Pancreas (tissue), 10 donors: Measurements from ENCODE around the gene NINJ1. TPM values are rescaled to one million over a fixed set of nuclear protein-coding genes. Genes with fewer than 3 reads are reported as not detected.

Source experiments
- ATAC-seq, 4 donors: fragments of 200-7000 bp; cut with Tn5 transposase; one replicate each; pipeline versions ENCODE4 v1.8.0 to v1.9.1; 2020; ENCODE audit warnings: mild to moderate bottlenecking in 4 of 4, moderate library complexity in 4 of 4
- DNase-seq, 6 donors: peaks; one replicate each; pipeline ENCODE4 v3.0.0-alpha.2; 2020
- FAIRE-seq: peaks from 2 replicates; lab custom pipeline; 2012; peaks lifted over from hg19 to GRCh38; lab: Jason Lieb, UNC
- H3K27ac ChIP-seq, 4 donors: fragments of 200-600 bp; sonication (generic); 1 replicate in 3 of 4; 2 replicates in 1 of 4; pipeline versions ENCODE4 v1.5.0 to v1.8.0; 2020
- H3K27me3 ChIP-seq, 4 donors: fragments of 200-600 bp; one replicate each; pipeline ENCODE4 v1.8.0; 2021
- H3K36me3 ChIP-seq, 3 donors: fragments of 200-600 bp; sonication (generic) in 1 of 3; one replicate each; pipeline versions ENCODE4 v1.5.0 to v1.8.0; 2020 to 2021
- H3K4me1 ChIP-seq, 3 donors: fragments of 200-600 bp; one replicate each; pipeline ENCODE4 v1.8.0; 2021
- H3K4me3 ChIP-seq, 4 donors: fragments of 200-600 bp; sonication (generic) in 2 of 4; one replicate each; pipeline versions ENCODE4 v1.5.0 to v1.8.0; 2020 to 2021
- H3K9me3 ChIP-seq, 4 donors: fragments of 200-600 bp; one replicate each; pipeline ENCODE4 v1.8.0; 2021
- CTCF ChIP-seq, 4 donors: fragments of 200-600 bp; sonication (generic) in 3 of 4; IDR thresholded peaks; one replicate each; pipeline versions ENCODE4 v1.5.0 to v1.8.0; 2021; ENCODE audit warnings: antibody characterized with exemption in 4 of 4
- WGBS, 2 donors: extraction: QIAGEN DNeasy Blood & Tissue Kit; methylation state at CpG; one replicate each; pipeline ENCODE4 v1.1.7; 2013; 5-methylcytosine and 5-hydroxymethylcytosine counted together
- intact Hi-C, 3 donors: fragments of 100-400 bp; cut with DNase I; formaldehyde crosslinking; loops; one replicate each; pipeline versions ENCODE4 v1.11.1 to v1.14.2; 2022
- polyA plus RNA-seq, 2 donors: library from polyadenylated mRNA; stranded (reverse); fragments of 200-250 nt; gene quantifications; one replicate each; pipeline ENCODE4 v1.2.3, GENCODE V29; 2013
- total RNA-seq, 6 donors: library from RNA; stranded (reverse); fragmentation: NEBNext Ultra II Directional in 4 of 6; extraction: Animal tissue kit (Norgen Biotek cat#: 25700) in 4 of 6; gene quantifications; one replicate each; pipeline versions ENCODE4 v1.2.1 to v1.2.4, GENCODE V29; 2021 to 2023
- donor health status: healthy with polysubstance abuse.
- donor health status: DM: no; HTN: no; CAD: no; lungs with moderate emphysema.
- donor health status: DM: no; HTN: no; CAD: no.
- donor health status: control.
- donor health status: control.
- donor health status: Bipolar disorder and iron deficiency.
- donor health status: DM: yes; HTN: yes; CAD: no.
- donor health status: DM: no; HTN: no; CAD: no.
- donor health status: DM: no; HTN: no; CAD: no.
- donor health status: DM: yes; HTN: yes; CAD: no.

The NINJ1 gene
- total and polyA plus RNA-seq, 8 donors: 15.6 to 33.2 (median 21.3) TPM

DNA sequence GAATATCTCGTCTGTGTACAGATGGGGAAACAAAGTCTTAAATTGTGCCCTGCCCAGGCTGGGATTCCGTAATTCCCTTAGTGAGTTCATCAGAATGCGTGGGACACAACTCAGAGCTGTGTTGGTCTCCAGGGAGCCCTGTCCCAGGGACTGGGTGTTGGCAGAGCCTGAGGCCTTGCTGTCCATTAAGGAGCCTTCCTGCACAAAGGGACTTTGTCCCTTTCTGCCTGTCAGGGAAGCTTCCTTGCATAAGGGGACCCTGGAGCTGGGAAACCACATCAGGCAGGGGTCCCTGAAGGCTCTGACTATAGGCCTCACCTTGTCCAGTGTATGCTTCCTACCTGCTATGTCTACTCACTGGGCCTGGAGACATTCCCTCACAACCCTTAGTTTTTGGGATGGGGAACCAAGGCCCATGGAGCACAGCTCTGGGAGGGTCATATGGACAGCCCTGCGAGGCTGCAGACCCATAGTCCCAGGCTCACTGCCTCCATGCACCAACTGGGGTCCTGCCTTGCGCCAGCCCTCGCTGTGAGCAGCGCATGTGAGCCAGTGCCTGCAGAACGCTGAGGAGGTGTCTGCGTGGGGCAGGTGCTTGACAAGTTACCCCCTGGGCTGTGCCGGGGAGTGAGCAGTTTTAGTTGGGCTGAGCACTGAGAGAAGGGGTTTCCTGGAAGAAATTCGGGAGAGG lies 36.4 kb downstream of the NINJ1 start:
- Histone ChIP-seq H3K9me3 (no peaks in the 10 kb centered on the region), H3K36me3 (no peaks in the 10 kb centered on the region), H3K27me3 (no peaks in the 10 kb centered on the region), H3K4me3 (peak overlapping the region in 1 of 4 donors; percentile 99), H3K4me1 (peaks cover 0 to 25% (median 8%) of the 10 kb centered on the region in 3 donors), H3K27ac (peak overlapping the region in 3 of 4 donors; percentile 57 to 90 (median 84))
- ATAC-seq (no peak), DNase-seq (peak in 2 of 6 donors; percentile 41 to 54), FAIRE-seq (no peak)
- WGBS, 2 donors: 79 to 80% methylated on average over 11 of the region's 11 CpGs
- intact Hi-C loops: no loop called here
- no peak for TF ChIP-seq CTCF (IDR thresholded peaks at IDR 0.05)

DNA sequence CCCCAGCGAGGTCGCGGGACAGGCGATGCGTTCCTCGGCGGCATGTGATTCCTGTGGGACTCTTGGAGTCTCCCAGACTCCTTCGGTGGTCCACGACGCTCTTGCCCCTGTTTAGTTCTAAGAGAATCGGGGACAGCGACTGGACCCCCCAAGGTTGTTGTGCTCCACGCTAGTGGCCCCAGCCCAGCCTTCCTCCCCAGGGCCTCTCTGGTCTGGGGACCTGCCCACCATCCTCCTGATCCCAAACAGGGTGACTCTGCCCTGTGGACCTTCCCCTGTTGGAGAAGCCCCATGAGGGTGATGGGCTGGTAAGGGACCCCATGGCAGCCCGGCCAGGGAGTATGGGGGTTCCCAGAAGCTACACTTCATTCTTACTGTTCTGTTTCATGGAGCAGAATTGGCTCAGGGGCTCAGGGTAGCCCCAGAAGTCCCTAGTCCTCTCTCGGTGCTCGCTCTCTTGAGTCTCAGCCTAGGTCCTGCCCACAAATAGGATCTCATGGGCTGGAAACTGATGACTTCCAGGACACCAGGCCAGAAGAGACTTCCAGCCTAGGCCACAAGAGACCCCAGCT lies 37.2 kb downstream of the NINJ1 start:
- DNase-seq: peak in 3 of 6 donors; percentile 44 to 54 (median 44)
- no peak for FAIRE-seq
- intact Hi-C loops: no loop called here
- TF ChIP-seq CTCF (IDR thresholded peaks at IDR 0.05): no peak
- no peak for ATAC-seq
- peaks cover 0 to 25% (median 8%) of the 10 kb centered on the region in 3 donors for H3K4me1 ChIP-seq
- peak overlapping the region; percentile 0 to 90 (median 70) for H3K27ac ChIP-seq
- H3K36me3 ChIP-seq: no peaks in the 10 kb centered on the region
- H3K27me3 ChIP-seq: no peaks in the 10 kb centered on the region
- H3K4me3 ChIP-seq: peak overlapping the region; percentile 76 to 100 (median 93)
- WGBS, 2 donors: 19 to 21% methylated on average over 16 of the region's 16 CpGs
- no peaks in the 10 kb centered on the region for H3K9me3 ChIP-seq

GRCh38 chr9:93096131-93096802 lies 37.8 kb downstream of the NINJ1 start, which contains the start of gene CARD19:
Gene CARD19 (plus strand): TSS chr9:93096217. CDS start chr9:93096346, 129 bp downstream.
- intact Hi-C loops: no loop called here
- Histone ChIP-seq H3K27ac (peak within 1 kb of the TSS; percentile 72 to 90 (median 86)), H3K4me3 (peak within 1 kb of the TSS; percentile 76 to 100 (median 93)), H3K9me3 (no peaks in the 10 kb centered on the region), H3K27me3 (no peaks in the 10 kb centered on the region), H3K36me3 (no peaks in the 10 kb centered on the region), H3K4me1 (peaks cover 0 to 25% (median 8%) of the 10 kb centered on the region in 3 donors)
- ATAC-seq (peak; percentile 3 to 27 (median 6)), DNase-seq (peak in 2 of 6 donors; percentile 58 to 71), FAIRE-seq (no peak)
- WGBS, 2 donors: 0 to 1% methylated on average over 59 to 65 of the region's 65 CpGs
- TF ChIP-seq CTCF (IDR thresholded peaks at IDR 0.05): no peak

DNA sequence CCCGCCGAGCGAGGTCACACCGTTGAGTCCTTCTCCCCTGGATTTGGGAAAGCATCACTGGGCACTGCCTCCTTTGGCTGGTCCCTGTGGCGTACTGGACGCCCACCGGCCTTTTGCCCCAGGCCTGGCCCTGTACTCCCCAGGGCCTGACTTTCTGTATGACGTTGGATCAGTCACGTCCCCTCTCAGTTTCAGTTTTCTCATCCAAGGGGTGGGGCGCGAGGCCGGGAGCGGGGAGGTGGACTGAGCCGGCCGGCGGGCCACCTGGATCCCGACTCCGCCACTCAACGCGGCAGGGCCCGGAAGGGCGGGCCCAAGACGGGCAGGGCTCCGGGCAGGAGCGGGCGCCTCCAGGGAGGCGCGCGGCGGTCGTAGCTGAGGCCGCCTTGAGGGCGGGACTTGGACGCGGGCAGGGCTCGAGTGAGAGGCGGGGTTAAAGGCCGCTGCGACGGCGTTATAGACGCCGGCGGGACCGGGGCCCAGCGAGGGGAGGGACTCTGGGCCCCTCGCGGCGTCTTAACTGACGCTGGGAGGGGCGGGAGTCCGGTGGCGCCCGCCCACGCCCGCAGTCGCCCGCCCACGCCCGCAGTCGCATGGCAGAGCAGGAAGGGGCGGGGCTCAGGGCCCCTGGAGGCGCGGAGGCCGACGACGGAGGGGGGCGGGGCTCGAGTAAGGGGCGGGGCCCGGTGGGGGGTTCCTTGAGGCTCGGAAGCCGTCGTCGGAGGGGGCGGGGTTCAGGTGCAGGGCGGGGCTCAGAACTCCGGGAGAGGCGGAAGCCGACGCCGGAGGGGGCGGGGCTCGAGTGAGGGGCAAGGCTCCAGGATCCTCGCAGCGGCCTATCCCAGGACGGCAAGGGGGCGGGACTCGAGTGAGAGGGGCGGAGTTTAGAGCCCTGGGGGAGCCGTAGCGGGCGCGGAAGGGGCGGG lies 38.6 kb downstream of the NINJ1 start:
- peak; percentile 100 for DNase-seq
- ATAC-seq: peak; percentile 81 to 89 (median 84)
- H3K27ac ChIP-seq: peak overlapping the region; percentile 72 to 90 (median 86)
- peaks cover 0 to 25% (median 8%) of the 10 kb centered on the region in 3 donors for H3K4me1 ChIP-seq
- H3K27me3 ChIP-seq: no peaks in the 10 kb centered on the region
- intact Hi-C loops: no loop called here
- no peaks in the 10 kb centered on the region for H3K36me3 ChIP-seq
- H3K4me3 ChIP-seq: peak overlapping the region; percentile 23 to 99 (median 82)
- WGBS, 2 donors: 5 to 9% methylated on average over 45 to 91 of the region's 95 CpGs
- H3K9me3 ChIP-seq: no peaks in the 10 kb centered on the region
- TF ChIP-seq CTCF (IDR thresholded peaks at IDR 0.05): no peak
- no peak for FAIRE-seq
